CD4-positive, alpha-beta T cell treated with Interleukin-6 at 100 ng/mL for 8 hours (primary cell): Measurements from ENCODE around the gene VAV2.

Experiments
- DNase-seq: peaks from one replicate; pipeline ENCODE4 v3.0.0-alpha.2; 2020; ENCODE audit warnings: mixed read lengths, low spot score

VAV2 gene

GRCh38 chr9:133874659-133875058 is 117.5 kb downstream of the VAV2 start:
- no peak for DNase-seq

- no peak for DNase-seq
Measured at GRCh38 chr9:133874060-133874657, 118.0 kb downstream of the VAV2 start.

GRCh38 chr9:133873461-133873891 is 118.6 kb downstream of the VAV2 start:
- no peak for DNase-seq

- DNase-seq, result no peak
Measured at GRCh38 chr9:133873009-133873408, 119.1 kb downstream of the VAV2 start.

GRCh38 chr9:133870598-133871595 is 121.2 kb downstream of the VAV2 start:
- DNase-seq, result no peak

GRCh38 chr9:133869674-133870405 is 122.3 kb downstream of the VAV2 start:
- no peak for DNase-seq

- no peak for DNase-seq
Measured at GRCh38 chr9:133868203-133868602, 123.9 kb downstream of the VAV2 start.

- no peak for DNase-seq
Measured at GRCh38 chr9:133866946-133867345, 125.2 kb downstream of the VAV2 start.

- no peak for DNase-seq
Measured at GRCh38 chr9:133864011-133864410, 128.1 kb downstream of the VAV2 start.

- no peak for DNase-seq
Measured at GRCh38 chr9:133863257-133863592, 128.9 kb downstream of the VAV2 start.

- DNase-seq, result no peak
Measured at GRCh38 chr9:133862585-133863256, 129.4 kb downstream of the VAV2 start.

- no peak for DNase-seq
Measured at GRCh38 chr9:133861692-133862091, 130.4 kb downstream of the VAV2 start.

GRCh38 chr9:133861086-133861485 is 131.0 kb downstream of the VAV2 start:
- DNase-seq, result no peak

- DNase-seq, result no peak
Measured at GRCh38 chr9:133858771-133859170, 133.4 kb downstream of the VAV2 start.

- no peak for DNase-seq
Measured at GRCh38 chr9:133857639-133858038, 134.5 kb downstream of the VAV2 start.

GRCh38 chr9:133856798-133857197 is 135.3 kb downstream of the VAV2 start:
- DNase-seq, result no peak

GRCh38 chr9:133855802-133856521 is 136.2 kb downstream of the VAV2 start:
- DNase-seq, result no peak

- DNase-seq, result no peak
Measured at GRCh38 chr9:133855371-133855770, 136.8 kb downstream of the VAV2 start.

- no peak for DNase-seq
Measured at GRCh38 chr9:133854765-133855164, 137.4 kb downstream of the VAV2 start.

- DNase-seq, result no peak
Measured at GRCh38 chr9:133854048-133854447, 138.1 kb downstream of the VAV2 start.

- no peak for DNase-seq
Measured at GRCh38 chr9:133853331-133853730, 138.8 kb downstream of the VAV2 start.
